Thymus (tissue), 11 donors: ENCODE measurements around the gene GOLPH3. TPM values are rescaled to one million over a fixed set of nuclear protein-coding genes. Genes with fewer than 3 reads are reported as not detected.

Source experiments
- DNase-seq, 9 donors: peaks; one replicate each; pipeline ENCODE4 v3.0.0-alpha.2; 2013; ENCODE audit warnings: low spot score in 9 of 9, low read depth in 6 of 9, missing footprints in 1 of 9
- H3K27ac ChIP-seq, 2 donors: one replicate each; pipeline ENCODE4 v1.5.1; 2013; ENCODE audit warnings: control low read depth in 1 of 2, low read depth in 1 of 2, low read length in 1 of 2, mild to moderate bottlenecking in 1 of 2, moderate library complexity in 1 of 2
- H3K27me3 ChIP-seq, 2 donors: one replicate each; pipeline ENCODE4 v1.5.1; 2013; ENCODE audit warnings: low read length in 1 of 2; ENCODE audit not compliant: control insufficient read depth in 2 of 2, insufficient read depth in 1 of 2
- H3K36me3 ChIP-seq, 2 donors: one replicate each; pipeline ENCODE4 v1.5.1; 2013; ENCODE audit warnings: low read length in 1 of 2, mild to moderate bottlenecking in 1 of 2, moderate library complexity in 1 of 2; ENCODE audit not compliant: control insufficient read depth in 2 of 2, insufficient read depth in 2 of 2
- H3K4me1 ChIP-seq, 2 donors: one replicate each; pipeline ENCODE4 v1.5.1; 2013; ENCODE audit warnings: low read length in 2 of 2; ENCODE audit not compliant: control insufficient read depth in 2 of 2, insufficient read depth in 2 of 2
- H3K4me3 ChIP-seq, 2 donors: one replicate each; pipeline ENCODE4 v1.5.1; 2013; ENCODE audit warnings: low read length in 2 of 2, control low read depth in 1 of 2, mild to moderate bottlenecking in 1 of 2
- H3K9me3 ChIP-seq, 2 donors: one replicate each; pipeline ENCODE4 v1.5.1; 2013; ENCODE audit warnings: low read length in 1 of 2, mild to moderate bottlenecking in 1 of 2; ENCODE audit not compliant: control insufficient read depth in 2 of 2, insufficient read depth in 1 of 2
- WGBS: extraction: QIAGEN DNeasy Blood & Tissue Kit; methylation state at CpG from one replicate; pipeline ENCODE4 v1.1.7; 2013; 5-methylcytosine and 5-hydroxymethylcytosine counted together
- polyA plus RNA-seq: library from polyadenylated mRNA; stranded (reverse); fragments of 200-250 nt; gene quantifications from one replicate; pipeline ENCODE4 v1.2.3, GENCODE V29; 2013
- total RNA-seq: library from RNA; stranded (reverse); fragments of 120-200 nt; gene quantifications from one replicate; pipeline ENCODE4 v1.2.4, GENCODE V29; 2013
- donor health status: healthy.

GOLPH3 gene
- total and polyA plus RNA-seq, 2 donors, result 42.9 to 76.9 TPM

- no peak for DNase-seq
- Histone ChIP-seq H3K9me3 (no peaks in the 10 kb centered on the region), H3K36me3 (no peaks in the 10 kb centered on the region), H3K4me3 (no peak overlapping the region), H3K4me1 (peaks cover 0 to 4% of the 10 kb centered on the region in 2 donors), H3K27ac (no peak overlapping the region), H3K27me3 (no peaks in the 10 kb centered on the region)
- WGBS, result 90% methylated on average over 13 of the region's 13 CpGs
Measured at GRCh38 chr5:32206509-32207354, 32.6 kb upstream of the GOLPH3 start.

GRCh38 chr5:32206053-32206452, 31.9 kb upstream of the GOLPH3 start:
- 93% methylated on average over 5 of the region's 5 CpGs for WGBS
- Histone ChIP-seq H3K27ac (no peak overlapping the region), H3K36me3 (no peaks in the 10 kb centered on the region), H3K4me3 (no peak overlapping the region), H3K9me3 (no peaks in the 10 kb centered on the region), H3K27me3 (no peaks in the 10 kb centered on the region), H3K4me1 (peaks cover 0 to 3% of the 10 kb centered on the region in 2 donors)
- DNase-seq, result no peak

- DNase-seq, result no peak
- no peaks in the 10 kb centered on the region for H3K27me3 ChIP-seq
- H3K4me3 ChIP-seq, result no peak overlapping the region
- H3K36me3 ChIP-seq, result no peaks in the 10 kb centered on the region
- H3K27ac ChIP-seq, result no peak overlapping the region
- no peaks in the 10 kb centered on the region for H3K4me1 ChIP-seq
- H3K9me3 ChIP-seq, result no peaks in the 10 kb centered on the region
- WGBS, result 90% methylated on average over 2 of the region's 2 CpGs
Measured at GRCh38 chr5:32202394-32202793, 28.3 kb upstream of the GOLPH3 start.

GRCh38 chr5:32201122-32201753, 27.1 kb upstream of the GOLPH3 start:
- Histone ChIP-seq H3K36me3 (no peaks in the 10 kb centered on the region), H3K4me3 (no peak overlapping the region), H3K9me3 (no peaks in the 10 kb centered on the region), H3K27ac (no peak overlapping the region), H3K4me1 (no peaks in the 10 kb centered on the region), H3K27me3 (no peaks in the 10 kb centered on the region)
- WGBS, result 41% methylated on average over 3 of the region's 3 CpGs
- no peak for DNase-seq

GRCh38 chr5:32197032-32197431, 22.9 kb upstream of the GOLPH3 start:
- no peak for DNase-seq
- Histone ChIP-seq H3K4me3 (no peak overlapping the region), H3K36me3 (no peaks in the 10 kb centered on the region), H3K27me3 (no peaks in the 10 kb centered on the region), H3K9me3 (no peaks in the 10 kb centered on the region), H3K27ac (no peak overlapping the region), H3K4me1 (peaks cover 0 to 5% of the 10 kb centered on the region in 2 donors)
- WGBS, result 96% methylated on average over 6 of the region's 6 CpGs

- DNase-seq, result no peak
- WGBS, result 95% methylated on average over 5 of the region's 5 CpGs
Measured at GRCh38 chr5:32195265-32195664, 21.1 kb upstream of the GOLPH3 start.

GRCh38 chr5:32193591-32193990, 19.5 kb upstream of the GOLPH3 start:
- peak in 1 of 9 donors; percentile 16 for DNase-seq
- no peaks in the 10 kb centered on the region for H3K9me3 ChIP-seq
- peaks cover 0 to 5% of the 10 kb centered on the region in 2 donors for H3K4me1 ChIP-seq
- no peak overlapping the region for H3K4me3 ChIP-seq
- no peak overlapping the region for H3K27ac ChIP-seq
- H3K36me3 ChIP-seq, result no peaks in the 10 kb centered on the region
- no peaks in the 10 kb centered on the region for H3K27me3 ChIP-seq
- 17% methylated on average over 7 of the region's 7 CpGs for WGBS

More at GRCh38 chr5:32195265-32195664, 21.1 kb upstream of the GOLPH3 start:
- no peaks in the 10 kb centered on the region for H3K36me3 ChIP-seq
- no peaks in the 10 kb centered on the region for H3K27me3 ChIP-seq
- H3K27ac ChIP-seq, result no peak overlapping the region
- H3K9me3 ChIP-seq, result no peaks in the 10 kb centered on the region
- no peak overlapping the region for H3K4me3 ChIP-seq
- peaks cover 0 to 5% of the 10 kb centered on the region in 2 donors for H3K4me1 ChIP-seq

GRCh38 chr5:32190095-32190494, 16.0 kb upstream of the GOLPH3 start:
- no peak overlapping the region for H3K27ac ChIP-seq
- H3K27me3 ChIP-seq, result no peaks in the 10 kb centered on the region
- 85% methylated on average over 5 of the region's 5 CpGs for WGBS
- no peak overlapping the region for H3K4me3 ChIP-seq
- no peaks in the 10 kb centered on the region for H3K36me3 ChIP-seq
- DNase-seq, result no peak
- peaks cover 0 to 5% of the 10 kb centered on the region in 2 donors for H3K4me1 ChIP-seq
- H3K9me3 ChIP-seq, result no peaks in the 10 kb centered on the region

- Histone ChIP-seq H3K4me1 (peaks cover 0 to under 1% of the 10 kb centered on the region in 2 donors), H3K36me3 (no peaks in the 10 kb centered on the region), H3K4me3 (no peak overlapping the region), H3K27me3 (no peaks in the 10 kb centered on the region), H3K27ac (no peak overlapping the region), H3K9me3 (no peaks in the 10 kb centered on the region)
- DNase-seq, result no peak
Measured at GRCh38 chr5:32187675-32188074, 13.6 kb upstream of the GOLPH3 start.
